Measurements from ENCODE around the gene APOBEC2.

APOBEC2 gene

DNA sequence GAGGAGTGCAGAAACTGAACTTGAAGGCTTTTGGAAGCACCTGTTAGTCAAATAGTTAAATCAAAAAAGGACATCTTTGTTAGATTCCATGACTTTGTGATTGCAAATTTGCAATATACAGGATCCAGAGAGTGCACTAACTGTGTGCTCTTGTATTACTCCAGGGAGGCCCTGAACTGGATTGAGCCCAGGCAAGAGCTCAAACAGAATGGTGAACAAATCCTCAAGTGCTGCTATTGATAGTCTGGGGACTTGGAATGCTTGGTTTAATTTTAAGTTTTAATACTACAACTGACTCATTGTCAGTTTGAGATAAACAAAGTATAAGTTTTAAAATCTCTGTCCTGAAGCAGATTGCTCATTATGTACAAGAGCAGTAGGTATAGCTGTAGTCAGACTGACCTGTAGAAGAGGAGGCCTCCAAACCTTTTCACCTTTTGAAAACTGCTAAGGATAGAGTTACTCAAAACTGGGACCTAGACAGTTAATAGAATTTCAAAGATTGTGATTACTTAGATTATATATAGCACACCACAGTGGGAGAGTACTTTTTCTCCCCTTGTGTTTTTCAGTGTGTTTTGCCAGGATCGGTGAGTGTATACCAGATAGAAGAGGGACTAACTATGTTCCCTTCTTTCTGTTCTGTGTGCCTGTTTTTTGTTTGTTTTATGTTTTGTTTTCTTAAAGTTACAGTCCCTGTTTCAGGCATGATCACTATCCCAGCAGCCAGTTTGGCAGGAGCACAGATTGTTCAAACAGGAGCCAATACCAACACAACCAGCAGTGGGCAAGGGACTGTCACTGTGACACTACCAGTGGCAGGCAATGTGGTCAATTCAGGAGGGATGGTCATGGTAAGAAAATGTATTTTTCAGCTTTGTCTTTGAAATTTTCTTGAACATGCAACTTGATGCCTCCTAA is 38.1 kb downstream of the APOBEC2 start:
- DNase-seq (ENCODE audit: low spot score), result no peak

- DNase-seq (ENCODE audit: low spot score), result no peak
These were observed 39.6 kb downstream of the APOBEC2 start for GRCh38 chr6:41092421-41093140.

DNA sequence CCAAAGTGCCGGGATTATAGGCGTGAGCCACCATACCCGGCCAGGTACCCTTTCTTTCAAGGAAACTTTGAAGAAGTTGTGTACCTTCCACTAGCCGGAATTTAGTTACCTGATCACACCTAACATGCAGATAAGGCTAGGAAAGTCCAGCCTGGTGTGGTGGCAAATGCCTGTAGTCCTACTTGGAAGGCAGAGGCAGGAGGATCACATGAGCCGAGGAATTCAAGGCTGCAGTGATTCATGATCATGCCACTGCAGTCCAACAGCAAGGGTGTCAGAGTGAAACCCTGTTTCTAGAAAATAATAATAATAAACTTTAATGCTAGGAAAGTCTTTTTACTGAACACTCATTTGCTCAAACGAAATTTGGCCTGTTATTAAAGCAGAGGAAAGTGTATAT is 40.7 kb downstream of the APOBEC2 start:
- DNase-seq (ENCODE audit: low spot score), result no peak

DNA sequence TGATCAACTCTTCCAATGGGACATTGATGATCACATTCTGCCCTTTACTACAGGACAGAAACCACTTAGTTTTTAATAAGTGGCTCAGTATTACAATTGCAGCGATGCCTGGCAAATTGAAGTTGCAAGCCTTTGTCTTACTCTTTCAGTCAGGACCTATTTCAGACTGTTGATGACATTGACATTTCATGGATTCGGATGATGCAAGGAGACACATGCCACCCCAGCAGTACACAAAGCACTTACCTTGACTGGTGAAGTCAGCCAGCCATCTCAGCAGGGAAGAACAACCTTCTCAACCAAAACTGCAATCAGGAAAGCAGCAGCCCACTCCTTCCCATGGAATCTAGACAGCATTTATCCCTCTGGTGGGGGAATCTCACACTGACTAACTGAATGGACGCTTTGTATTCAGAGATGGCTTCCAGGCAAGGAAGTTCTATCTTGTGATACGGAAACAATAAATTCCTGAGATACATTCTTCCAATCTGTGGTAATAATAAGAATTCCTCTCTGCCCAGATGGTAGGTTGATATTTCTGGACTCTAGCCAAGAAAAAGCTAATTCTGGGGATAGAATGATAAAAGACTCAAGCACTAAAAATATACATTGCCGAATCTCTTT is 44.6 kb downstream of the APOBEC2 start:
- DNase-seq (ENCODE audit: low spot score), result no peak

- DNase-seq (ENCODE audit: low spot score), result no peak
These were observed 45.4 kb downstream of the APOBEC2 start for GRCh38 chr6:41098366-41098765.

DNA sequence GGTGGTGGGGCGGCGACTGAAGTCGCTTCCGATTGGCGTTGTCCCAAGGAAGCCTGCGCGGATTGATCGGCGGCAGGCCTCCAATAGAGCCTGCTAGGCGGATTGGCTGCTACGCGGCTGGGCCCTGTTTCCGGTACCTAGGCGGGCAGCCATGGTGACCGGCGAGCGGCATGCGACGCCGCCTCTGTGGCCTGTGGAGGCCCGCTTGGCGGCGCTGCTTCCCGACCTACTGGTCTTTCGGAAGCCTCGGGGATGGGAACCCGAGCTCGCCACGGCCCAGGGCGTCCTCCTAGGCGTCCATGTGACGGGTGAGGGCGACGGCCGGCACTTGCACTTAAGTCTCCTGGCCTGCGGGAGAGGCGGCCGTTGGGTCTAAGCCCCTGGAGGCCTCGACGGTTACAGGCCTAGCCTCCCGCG is 47.9 kb downstream of the APOBEC2 start:
- DNase-seq (ENCODE audit: low spot score), result no peak

DNA sequence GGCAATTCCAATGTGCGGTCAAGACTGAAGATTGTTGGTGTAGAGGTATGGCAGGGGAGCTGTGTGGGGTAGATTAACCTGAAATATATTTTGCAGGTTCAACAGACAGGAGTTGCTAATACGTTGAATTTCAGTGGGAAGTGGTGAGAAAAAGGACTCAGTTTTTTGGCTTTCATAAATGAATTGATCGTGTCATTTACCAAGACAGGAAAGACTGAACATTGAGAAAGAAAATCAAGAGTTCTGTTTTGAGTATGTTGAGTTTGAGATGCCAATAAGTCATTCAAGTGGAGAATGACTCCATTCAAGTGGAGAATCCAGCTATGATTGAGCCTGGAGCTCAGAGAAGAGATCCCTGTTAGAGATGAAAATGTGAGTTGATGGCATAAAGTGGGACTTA is 50.8 kb downstream of the APOBEC2 start:
- DNase-seq (ENCODE audit: low spot score), result no peak

GRCh38 chr6:41111017-41111416 is 58.0 kb downstream of the APOBEC2 start:
- no peak for DNase-seq (ENCODE audit: low spot score)
